HepG2 (cell line): Measurements from ENCODE around the gene ZNF500.

Experiments used
- ASH2L ChIP-seq: fragments of 300-600, 200-600 bp; sonication (generic); IDR thresholded peaks from 2 replicates; pipeline ENCODE4 v1.7.0; 2017; ENCODE audit warnings: low read depth, mild to moderate bottlenecking, moderate library complexity, mixed read lengths, low read length; ENCODE audit not compliant: insufficient read length
- ATF1 ChIP-seq: IDR thresholded peaks from 2 replicates; pipeline ENCODE4 v1.6.1; 2016; ENCODE audit warnings: mild to moderate bottlenecking, control low read depth
- CHD2 ChIP-seq: IDR thresholded peaks from 2 replicates; pipeline ENCODE4 v1.6.1; 2011; ENCODE audit warnings: low read depth, low read length, improper control_type of control experiment
- EZH2 ChIP-seq: conservative IDR thresholded peaks from 2 replicates; pipeline ENCODE4 v1.6.1; 2012; ENCODE audit warnings: mild to moderate bottlenecking, low read depth, low read length, moderate library complexity
- FOSL1 ChIP-seq: sonication (generic); formaldehyde crosslinking; IDR thresholded peaks from 2 replicates; pipeline ENCODE4 v1.9.0; 2021; ENCODE audit warnings: missing genetic modification reagents, borderline replicate concordance
- KLF16 ChIP-seq, 2 experiments: sonication (generic) in 1 of 2; formaldehyde crosslinking in 1 of 2; IDR thresholded peaks; 2 replicates each; pipeline versions ENCODE4 v1.6.1 to v1.8.0; 2016 to 2023; ENCODE audit warnings: missing genetic modification reagents in 2 of 2, missing compliant biosample characterization in 1 of 2
- MXI1 ChIP-seq: IDR thresholded peaks from 3 replicates; pipeline ENCODE4 v1.6.1; 2012; ENCODE audit warnings: low read depth, low read length, inconsistent platforms, borderline replicate concordance
- NFE2L1 ChIP-seq: sonication (generic); formaldehyde crosslinking; IDR thresholded peaks from 2 replicates; pipeline ENCODE4 v1.4.0; 2020; ENCODE audit warnings: missing genetic modification reagents, mild to moderate bottlenecking, borderline replicate concordance
- POLR2A ChIP-seq, 2 experiments: IDR thresholded peaks; 2 replicates each; pipeline ENCODE4 v1.6.1; 2011; ENCODE audit warnings: low read depth in 2 of 2, low read length in 2 of 2, mild to moderate bottlenecking in 1 of 2, moderate library complexity in 1 of 2; ENCODE audit not compliant: insufficient read depth in 1 of 2
- RBM39 ChIP-seq: fragments of 200-400 bp; formaldehyde crosslinking; IDR thresholded peaks from one replicate; pipeline ENCODE4 v1.6.1; 2018; ENCODE audit warnings: antibody characterized with exemption, mild to moderate bottlenecking, low read depth, low read length; ENCODE audit not compliant: poor library complexity, severe bottlenecking
- RNF2 ChIP-seq: fragments of 450-650 bp; conservative IDR thresholded peaks from 2 replicates; pipeline ENCODE4 v1.6.1; 2016; ENCODE audit warnings: low read depth
- ZNF33A ChIP-seq: sonication (generic); formaldehyde crosslinking; IDR thresholded peaks from 2 replicates; pipeline ENCODE4 v1.5.1; 2020; ENCODE audit warnings: missing genetic modification reagents, mild to moderate bottlenecking, moderate library complexity, borderline replicate concordance
- ZNF891 ChIP-seq: sonication (generic); formaldehyde crosslinking; IDR thresholded peaks from 2 replicates; pipeline ENCODE4 v1.5.0; 2020; ENCODE audit warnings: mild to moderate bottlenecking, missing genetic modification reagents
- TF ChIP-seq, protein P1 (sequence below): sonication (generic); formaldehyde crosslinking; IDR thresholded peaks from 2 replicates; pipeline ENCODE4 v1.5.0; 2020; ENCODE audit warnings: mild to moderate bottlenecking, missing genetic modification reagents, moderate library complexity

DNA sequence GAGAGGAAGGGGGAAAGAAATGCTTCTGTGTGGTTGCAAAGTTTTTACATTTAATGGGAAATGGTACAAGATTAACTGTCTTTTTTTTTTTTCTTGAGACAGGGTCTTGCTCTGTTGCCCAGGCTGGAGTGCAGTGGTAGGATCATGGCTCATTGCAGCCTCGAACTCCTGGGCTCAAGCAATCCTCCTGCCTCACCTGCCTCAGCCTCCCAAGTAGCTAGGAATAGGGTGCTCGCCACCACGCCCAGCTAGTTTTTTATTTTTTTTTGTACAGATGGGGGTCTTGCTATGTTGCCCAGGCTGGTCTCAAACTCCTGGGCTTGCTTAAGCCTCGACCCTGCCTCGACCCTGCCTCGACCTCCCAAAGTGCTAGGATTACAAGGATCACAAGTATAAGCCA lies 39.3 kb upstream of the ZNF500 start:
- TF ChIP-seq RNF2 (no peak), ASH2L (no peak), POLR2A (IDR thresholded peaks at IDR 0.05; ENCODE audit: insufficient read depth in 1 of 2, low read depth in 2 of 2, low read length in 2 of 2) (no peak), NFE2L1 (CRISPR knock-in tag) (no peak), RBM39 (no peak), ZNF33A (CRISPR knock-in tag) (no peak), FOSL1 (CRISPR knock-in tag) (no peak), MXI1 (no peak), KLF16 (CRISPR knock-in tag; IDR thresholded peaks at IDR 0.05) (no peak), ATF1 (CRISPR knock-in tag) (no peak), ZNF891 (CRISPR knock-in tag) (no peak), EZH2 (no peak), CHD2 (no peak)
- TF ChIP-seq, protein P1, sequence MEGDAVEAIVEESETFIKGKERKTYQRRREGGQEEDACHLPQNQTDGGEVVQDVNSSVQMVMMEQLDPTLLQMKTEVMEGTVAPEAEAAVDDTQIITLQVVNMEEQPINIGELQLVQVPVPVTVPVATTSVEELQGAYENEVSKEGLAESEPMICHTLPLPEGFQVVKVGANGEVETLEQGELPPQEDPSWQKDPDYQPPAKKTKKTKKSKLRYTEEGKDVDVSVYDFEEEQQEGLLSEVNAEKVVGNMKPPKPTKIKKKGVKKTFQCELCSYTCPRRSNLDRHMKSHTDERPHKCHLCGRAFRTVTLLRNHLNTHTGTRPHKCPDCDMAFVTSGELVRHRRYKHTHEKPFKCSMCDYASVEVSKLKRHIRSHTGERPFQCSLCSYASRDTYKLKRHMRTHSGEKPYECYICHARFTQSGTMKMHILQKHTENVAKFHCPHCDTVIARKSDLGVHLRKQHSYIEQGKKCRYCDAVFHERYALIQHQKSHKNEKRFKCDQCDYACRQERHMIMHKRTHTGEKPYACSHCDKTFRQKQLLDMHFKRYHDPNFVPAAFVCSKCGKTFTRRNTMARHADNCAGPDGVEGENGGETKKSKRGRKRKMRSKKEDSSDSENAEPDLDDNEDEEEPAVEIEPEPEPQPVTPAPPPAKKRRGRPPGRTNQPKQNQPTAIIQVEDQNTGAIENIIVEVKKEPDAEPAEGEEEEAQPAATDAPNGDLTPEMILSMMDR = no peak
